DOHH2 (cell line): ENCODE data around the gene SMIM38.

Source experiments
- EZH2phosphoT487 ChIP-seq: fragments of 200-600 bp; sonication (generic); IDR thresholded peaks from 2 replicates; pipeline ENCODE4 v1.6.1; 2017; ENCODE audit warnings: borderline replicate concordance, mild to moderate bottlenecking, antibody characterized with exemption, low read length, moderate library complexity, mixed read lengths
- TF ChIP-seq, protein P1 (sequence below): fragments of 200-600 bp; sonication (generic); IDR thresholded peaks from one replicate; pipeline ENCODE4 v1.5.1; 2014; ENCODE audit warnings: antibody characterized with exemption, mild to moderate bottlenecking, low read depth, low read length; ENCODE audit not compliant: poor library complexity, severe bottlenecking

GRCh38 chr11:69114362-69114761 is 41.4 kb upstream of the SMIM38 start:
- TF ChIP-seq, protein P1, sequence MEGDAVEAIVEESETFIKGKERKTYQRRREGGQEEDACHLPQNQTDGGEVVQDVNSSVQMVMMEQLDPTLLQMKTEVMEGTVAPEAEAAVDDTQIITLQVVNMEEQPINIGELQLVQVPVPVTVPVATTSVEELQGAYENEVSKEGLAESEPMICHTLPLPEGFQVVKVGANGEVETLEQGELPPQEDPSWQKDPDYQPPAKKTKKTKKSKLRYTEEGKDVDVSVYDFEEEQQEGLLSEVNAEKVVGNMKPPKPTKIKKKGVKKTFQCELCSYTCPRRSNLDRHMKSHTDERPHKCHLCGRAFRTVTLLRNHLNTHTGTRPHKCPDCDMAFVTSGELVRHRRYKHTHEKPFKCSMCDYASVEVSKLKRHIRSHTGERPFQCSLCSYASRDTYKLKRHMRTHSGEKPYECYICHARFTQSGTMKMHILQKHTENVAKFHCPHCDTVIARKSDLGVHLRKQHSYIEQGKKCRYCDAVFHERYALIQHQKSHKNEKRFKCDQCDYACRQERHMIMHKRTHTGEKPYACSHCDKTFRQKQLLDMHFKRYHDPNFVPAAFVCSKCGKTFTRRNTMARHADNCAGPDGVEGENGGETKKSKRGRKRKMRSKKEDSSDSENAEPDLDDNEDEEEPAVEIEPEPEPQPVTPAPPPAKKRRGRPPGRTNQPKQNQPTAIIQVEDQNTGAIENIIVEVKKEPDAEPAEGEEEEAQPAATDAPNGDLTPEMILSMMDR: no peak
- TF ChIP-seq EZH2phosphoT487: no peak
